Ishikawa (cell line): Measurements from ENCODE around the gene ATAD5.

Experiments used
- CEBPB ChIP-seq: IDR thresholded peaks from 2 replicates; pipeline ENCODE4 v1.6.1; 2012
- CREB1 ChIP-seq: IDR thresholded peaks from 2 replicates; pipeline ENCODE4 v1.6.1; 2012; ENCODE audit warnings: low read depth
- EGR1 ChIP-seq: IDR thresholded peaks from 2 replicates; pipeline ENCODE4 v1.6.1; 2012
- EP300 ChIP-seq: IDR thresholded peaks from 2 replicates; pipeline ENCODE4 v1.6.1; 2012; ENCODE audit warnings: borderline replicate concordance
- FOXM1 ChIP-seq: IDR thresholded peaks from 2 replicates; pipeline ENCODE4 v1.6.1; 2012; ENCODE audit warnings: low read depth, borderline replicate concordance
- MAX ChIP-seq: IDR thresholded peaks from 2 replicates; pipeline ENCODE4 v1.6.1; 2012
- RAD21 ChIP-seq: IDR thresholded peaks from 2 replicates; pipeline ENCODE4 v1.6.1; 2012; ENCODE audit warnings: low read depth
- REST ChIP-seq: IDR thresholded peaks from 2 replicates; pipeline ENCODE4 v1.6.1; 2012; ENCODE audit warnings: low read depth, mild to moderate bottlenecking
- TAF1 ChIP-seq: IDR thresholded peaks from 2 replicates; pipeline ENCODE4 v1.6.1; 2012; ENCODE audit warnings: low read depth, mild to moderate bottlenecking
- TCF12 ChIP-seq: IDR thresholded peaks from 2 replicates; pipeline ENCODE4 v1.6.1; 2012; ENCODE audit warnings: low read depth
- TEAD4 ChIP-seq: IDR thresholded peaks from 2 replicates; pipeline ENCODE4 v1.6.1; 2012
- USF1 ChIP-seq: IDR thresholded peaks from 2 replicates; pipeline ENCODE4 v1.6.1; 2012
- YY1 ChIP-seq: IDR thresholded peaks from 2 replicates; pipeline ENCODE4 v1.6.1; 2012; ENCODE audit warnings: low read depth

The ATAD5 gene

GRCh38 chr17:30933966-30934365 is 102.2 kb downstream of the ATAD5 start:
- TF ChIP-seq REST = no peak
- TF ChIP-seq EGR1 = no peak
- no peak for TF ChIP-seq EP300
- no peak for TF ChIP-seq TEAD4
- TF ChIP-seq CEBPB = no peak
- TF ChIP-seq FOXM1 = no peak

- TF ChIP-seq EP300 (no peak), RAD21 (no peak), YY1 (no peak), REST (no peak), USF1 (no peak), CEBPB (no peak), CREB1 (no peak), TCF12 (no peak)
These were observed 107.4 kb downstream of the ATAD5 start for GRCh38 chr17:30939051-30939689.

- TF ChIP-seq USF1 (no peak), CREB1 (no peak), TAF1 (no peak), EP300 (no peak), TCF12 (no peak), YY1 (no peak), MAX (no peak)
These were observed 110.7 kb downstream of the ATAD5 start for GRCh38 chr17:30942308-30943079.
